B cell (primary cell): Measurements from ENCODE around the gene ATP6V1F. TPM values are rescaled to one million over a fixed set of nuclear protein-coding genes. Genes with fewer than 3 reads are reported as not detected.

Source experiments
- ATAC-seq: fragments of 200-7000 bp; cut with Tn5 transposase; one replicate; pipeline ENCODE4 v1.10.0; 2021; ENCODE audit warnings: low read depth, mild to moderate bottlenecking, moderate number of reproducible peaks, moderate library complexity
- CTCF ChIA-PET: fragments of 350-600 bp; sonication (Branson Sonifier 250); formaldehyde crosslinking; loops from one replicate; lab custom pipeline; 2021; ENCODE audit warnings: antibody characterized with exemption, inconsistent platforms; lab: Charles Lee
- POLR2A ChIA-PET: fragments of 350-600 bp; sonication (Branson Sonifier 250); formaldehyde crosslinking; loops from one replicate; lab custom pipeline; 2021; ENCODE audit warnings: antibody characterized with exemption; lab: Charles Lee
- DNase-seq: peaks from one replicate; pipeline ENCODE4 v3.0.0; 2013
- H2AFZ ChIP-seq: 2 replicates; pipeline ENCODE4 v1.6.1; 2012; ENCODE audit warnings: mild to moderate bottlenecking, low read depth, low read length; ENCODE audit not compliant: insufficient read depth, poor library complexity, severe bottlenecking
- H3K27ac ChIP-seq, 2 donors: 1 replicate in 1 of 2; 2 replicates in 1 of 2; pipeline ENCODE4 v1.5.1; 2012 to 2013; ENCODE audit warnings: low read length in 2 of 2, mild to moderate bottlenecking in 2 of 2, moderate library complexity in 1 of 2
- H3K27me3 ChIP-seq, 4 experiments: fragments of 200-600 bp in 1 of 4; sonication (generic) in 1 of 4; replicated peaks in 1 of 4; 1 replicate in 2 of 4; 2 replicates in 2 of 4; pipeline versions ENCODE4 v1.6.1 to v1.7.0; 2013 to 2016; ENCODE audit warnings: low read length in 3 of 4, mild to moderate bottlenecking in 2 of 4, mixed read lengths in 1 of 4, moderate library complexity in 1 of 4; ENCODE audit not compliant: insufficient read depth in 4 of 4, control insufficient read depth in 3 of 4; ENCODE audit errors: control extremely low read depth in 1 of 4
- H3K36me3 ChIP-seq, 2 experiments: replicated peaks in 1 of 2; 1 replicate in 1 of 2; 2 replicates in 1 of 2; pipeline versions ENCODE4 v1.6.1 to v1.7.1; 2013; ENCODE audit warnings: low read length in 1 of 2; ENCODE audit not compliant: insufficient read depth in 2 of 2, control insufficient read depth in 1 of 2; ENCODE audit errors: control extremely low read depth in 1 of 2, extremely low read depth in 1 of 2
- H3K4me1 ChIP-seq, 2 donors: fragments of 200-600 bp in 1 of 2; sonication (generic) in 1 of 2; 1 replicate in 1 of 2; 2 replicates in 1 of 2; pipeline versions ENCODE4 v1.5.1 to v1.6.1; 2013 to 2017; ENCODE audit warnings: low read length in 2 of 2; ENCODE audit not compliant: control insufficient read depth in 2 of 2, insufficient read depth in 2 of 2
- H3K4me2 ChIP-seq: replicated peaks from 2 replicates; pipeline ENCODE3; 2012; ENCODE audit warnings: mild to moderate bottlenecking, low read depth, low read length; ENCODE audit not compliant: poor library complexity, severe bottlenecking
- H3K4me3 ChIP-seq, 5 experiments: fragments of 200-600 bp in 1 of 5; sonication (generic) in 1 of 5; 1 replicate in 3 of 5; 2 replicates in 2 of 5; pipeline versions ENCODE4 v1.5.1 to v1.7.0; 2011 to 2016; ENCODE audit warnings: low read length in 4 of 5, mild to moderate bottlenecking in 4 of 5, low read depth in 2 of 5, control low read depth in 1 of 5, moderate library complexity in 1 of 5; ENCODE audit not compliant: insufficient read depth in 1 of 5; ENCODE audit errors: control extremely low read depth in 1 of 5, extremely low read depth in 1 of 5
- H3K79me2 ChIP-seq: fragments of 200-600 bp; sonication (generic); one replicate; pipeline ENCODE4 v1.6.0; 2016; ENCODE audit warnings: low read length; ENCODE audit not compliant: control insufficient read depth, insufficient read depth
- H3K9ac ChIP-seq: fragments of 200-600 bp; sonication (generic); 2 replicates; pipeline ENCODE4 v1.6.1; 2017; ENCODE audit warnings: mild to moderate bottlenecking, low read length, moderate library complexity
- H3K9me3 ChIP-seq, 3 donors: one replicate each; pipeline versions ENCODE4 v1.6.1 to v1.7.1; 2013; ENCODE audit warnings: low read length in 2 of 3; ENCODE audit not compliant: control insufficient read depth in 2 of 3, insufficient read depth in 1 of 3; ENCODE audit errors: control extremely low read depth in 1 of 3
- H4K20me1 ChIP-seq: 2 replicates; pipeline ENCODE4 v1.6.0; 2012; ENCODE audit warnings: mild to moderate bottlenecking, low read length; ENCODE audit not compliant: insufficient read depth, control insufficient read depth, poor library complexity, severe bottlenecking
- H3K27ac Mint-ChIP-seq: one replicate; pipeline ENCODE4 v1.8.0; 2021; ENCODE audit warnings: mixed read lengths
- H3K27me3 Mint-ChIP-seq: one replicate; pipeline ENCODE4 v1.8.0; 2021; ENCODE audit warnings: mixed read lengths
- H3K4me1 Mint-ChIP-seq: one replicate; pipeline ENCODE4 v1.8.0; 2021; ENCODE audit warnings: mixed read lengths
- H3K4me3 Mint-ChIP-seq: one replicate; pipeline ENCODE4 v1.8.0; 2021; ENCODE audit warnings: mixed read lengths
- H3K9me3 Mint-ChIP-seq: one replicate; pipeline ENCODE4 v1.8.0; 2022; ENCODE audit warnings: mixed read lengths; ENCODE audit not compliant: insufficient read depth
- EZH2 ChIP-seq: IDR thresholded peaks from 2 replicates; pipeline ENCODE4 v1.6.1; 2012; ENCODE audit warnings: borderline replicate concordance, low read depth, mild to moderate bottlenecking, moderate library complexity, low read length; ENCODE audit not compliant: insufficient read depth, poor library complexity, severe bottlenecking
- WGBS: methylation state at CpG from one replicate; pipeline ENCODE4 v1.1.5; 2013; ENCODE audit warnings: missing lambda C conversion rate; ENCODE audit not compliant: insufficient coverage; 5-methylcytosine and 5-hydroxymethylcytosine counted together
- intact Hi-C: fragments of 100-400 bp; cut with micrococcal nuclease; formaldehyde crosslinking; loops from one replicate; pipeline ENCODE4 v1.10.0; 2022
- polyA plus RNA-seq: library from polyadenylated mRNA; depleted of rRNA; stranded (reverse); fragments of >200 nt; gene quantifications from 2 replicates; pipeline ENCODE4 v1.2.3, GENCODE V29; 2012
- total RNA-seq, 2 donors: library from RNA; stranded (reverse); fragments of 120-200 nt in 1 of 2; gene quantifications; 1 replicate in 1 of 2; 2 replicates in 1 of 2; pipeline versions ENCODE4 v1.2.3 to v1.2.4, GENCODE V29; 2013 to 2022
- TF ChIP-seq, protein P1 (sequence below): fragments of 200-600 bp; IDR thresholded peaks from one replicate; pipeline ENCODE4 v1.8.0; 2022; ENCODE audit warnings: antibody characterized with exemption, mild to moderate bottlenecking

ATP6V1F gene
- total and polyA plus RNA-seq, 2 donors (not counting 1 experiment from before 2014, with no cell fraction given), result 81.7 to 198 TPM

GRCh38 chr7:128858380-128859231 lies 4.0 kb upstream of the ATP6V1F start:
- intact Hi-C loops, result no loop called here
- POLR2A ChIA-PET, result no interaction called here
- H3K9me3 Mint-ChIP-seq, result no peaks in the 10 kb centered on the region

More at GRCh38 chr7:128858380-128859231, 4.0 kb upstream of the ATP6V1F start:
- TF ChIP-seq, protein P1, sequence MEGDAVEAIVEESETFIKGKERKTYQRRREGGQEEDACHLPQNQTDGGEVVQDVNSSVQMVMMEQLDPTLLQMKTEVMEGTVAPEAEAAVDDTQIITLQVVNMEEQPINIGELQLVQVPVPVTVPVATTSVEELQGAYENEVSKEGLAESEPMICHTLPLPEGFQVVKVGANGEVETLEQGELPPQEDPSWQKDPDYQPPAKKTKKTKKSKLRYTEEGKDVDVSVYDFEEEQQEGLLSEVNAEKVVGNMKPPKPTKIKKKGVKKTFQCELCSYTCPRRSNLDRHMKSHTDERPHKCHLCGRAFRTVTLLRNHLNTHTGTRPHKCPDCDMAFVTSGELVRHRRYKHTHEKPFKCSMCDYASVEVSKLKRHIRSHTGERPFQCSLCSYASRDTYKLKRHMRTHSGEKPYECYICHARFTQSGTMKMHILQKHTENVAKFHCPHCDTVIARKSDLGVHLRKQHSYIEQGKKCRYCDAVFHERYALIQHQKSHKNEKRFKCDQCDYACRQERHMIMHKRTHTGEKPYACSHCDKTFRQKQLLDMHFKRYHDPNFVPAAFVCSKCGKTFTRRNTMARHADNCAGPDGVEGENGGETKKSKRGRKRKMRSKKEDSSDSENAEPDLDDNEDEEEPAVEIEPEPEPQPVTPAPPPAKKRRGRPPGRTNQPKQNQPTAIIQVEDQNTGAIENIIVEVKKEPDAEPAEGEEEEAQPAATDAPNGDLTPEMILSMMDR, result no peak
- TF ChIP-seq EZH2, result no peak
- no peak overlapping the region for H3K9ac ChIP-seq
- no peak overlapping the region for H3K27ac ChIP-seq
- no peak overlapping the region for H3K4me2 ChIP-seq
- H3K4me3 Mint-ChIP-seq, result no peak overlapping the region
- no peaks in the 10 kb centered on the region for H3K27me3 ChIP-seq
- H3K27ac Mint-ChIP-seq, result no peak overlapping the region
- H3K27me3 Mint-ChIP-seq, result no peaks in the 10 kb centered on the region
- no peaks in the 10 kb centered on the region for H3K36me3 ChIP-seq
- H3K4me1 Mint-ChIP-seq, result peaks cover 18% of the 10 kb centered on the region
- peaks cover 4% of the 10 kb centered on the region for H4K20me1 ChIP-seq
- CTCF ChIA-PET, result interaction anchor here (0.6 kb wide), 1 partner anchor 430 kb away, joined by 3 read pairs; no protein-coding TSS in a partner anchor
- DNase-seq (no peak), ATAC-seq (no peak)
- WGBS, result 82% methylated on average over 13 of the region's 18 CpGs
- H2AFZ ChIP-seq, result no peak overlapping the region
- H3K4me1 ChIP-seq, result peaks cover 5 to 11% of the 10 kb centered on the region in 2 donors
- H3K79me2 ChIP-seq, result peaks cover 9% of the 10 kb centered on the region
- H3K9me3 ChIP-seq, result no peaks in the 10 kb centered on the region
- H3K4me3 ChIP-seq, result no peak overlapping the region
